NAMALWA (cell line): ENCODE data around the gene TSPAN33.
"Not testable (repeated sequence)": the region's sequence is repeated elsewhere in the genome, so short reads cannot be mapped to it uniquely, and the experiment has no call there.

Source experiments
- DNase-seq: peaks from one replicate; pipeline ENCODE4 v3.0.0-alpha.2; 2015; ENCODE audit warnings: low spot score

Gene TSPAN33

GRCh38 chr7:129209067-129209926, 64.8 kb downstream of the TSPAN33 start:
- DNase-seq: no peak

GRCh38 chr7:129210256-129210988, 65.9 kb downstream of the TSPAN33 start:
- DNase-seq: peak; percentile 83

GRCh38 chr7:129210989-129211312, 66.4 kb downstream of the TSPAN33 start:
- DNase-seq: no peak

- DNase-seq: no peak
Measured at GRCh38 chr7:129212126-129212525, 67.6 kb downstream of the TSPAN33 start.

GRCh38 chr7:129212596-129212995, 68.1 kb downstream of the TSPAN33 start:
- DNase-seq: no peak

GRCh38 chr7:129213828-129214227, 69.3 kb downstream of the TSPAN33 start:
- DNase-seq: peak; percentile 43

- DNase-seq: not testable (repeated sequence)
Measured at GRCh38 chr7:129215691-129216090, 71.2 kb downstream of the TSPAN33 start.

- DNase-seq: not testable (repeated sequence)
Measured at GRCh38 chr7:129216101-129216715, 71.7 kb downstream of the TSPAN33 start.

- not testable (repeated sequence) for DNase-seq
Measured at GRCh38 chr7:129216821-129217416, 72.4 kb downstream of the TSPAN33 start.

GRCh38 chr7:129218514-129219062, 74.1 kb downstream of the TSPAN33 start:
- DNase-seq: peak; percentile 93

GRCh38 chr7:129219166-129219565, 74.7 kb downstream of the TSPAN33 start:
- not testable (repeated sequence) for DNase-seq
